Neural cell (in vitro differentiated cells): ENCODE data around the gene STX1B. TPM values are rescaled to one million over a fixed set of nuclear protein-coding genes. Genes with fewer than 3 reads are reported as not detected.

ENCODE experiments used
- H2AFZ ChIP-seq: fragments of 200-600, 300-800 bp; sonication (generic), shearing (Covaris generic); 2 replicates; pipeline ENCODE4 v1.6.0; 2014; ENCODE audit warnings: low read depth, mild to moderate bottlenecking, antibody characterized with exemption, low read length, moderate library complexity
- H3F3A ChIP-seq: fragments of 200-600 bp; shearing (Covaris generic); 2 replicates; pipeline ENCODE4 v1.6.1; 2016; ENCODE audit warnings: mild to moderate bottlenecking, moderate library complexity, mixed read lengths, antibody characterized with exemption, low read length; ENCODE audit not compliant: insufficient read depth, poor library complexity, severe bottlenecking
- H3K27ac ChIP-seq: fragments of 200-600, 300-800 bp; sonication (generic), shearing (Covaris generic); 2 replicates; pipeline ENCODE4 v1.5.1; 2014; ENCODE audit warnings: mild to moderate bottlenecking, low read length, moderate library complexity
- H3K27me3 ChIP-seq: fragments of 300-800, 200-600 bp; sonication (generic), shearing (Covaris generic); 2 replicates; pipeline ENCODE4 v1.6.0; 2014; ENCODE audit warnings: mild to moderate bottlenecking, low read depth, low read length, moderate library complexity; ENCODE audit not compliant: insufficient read depth
- H3K36me3 ChIP-seq: fragments of 300-800, 200-600 bp; sonication (generic), shearing (Covaris generic); 2 replicates; pipeline ENCODE4 v1.5.1; 2014; ENCODE audit warnings: mild to moderate bottlenecking, antibody characterized with exemption, low read length, moderate library complexity; ENCODE audit not compliant: insufficient read depth
- H3K4me2 ChIP-seq: fragments of 300-800, 200-600 bp; sonication (generic), shearing (Covaris generic); 2 replicates; pipeline ENCODE4 v1.6.0; 2014; ENCODE audit warnings: mild to moderate bottlenecking, low read length
- H3K4me3 ChIP-seq: fragments of 300-800, 200-600 bp; sonication (generic), shearing (Covaris generic); 2 replicates; pipeline ENCODE4 v1.5.1; 2014; ENCODE audit warnings: mild to moderate bottlenecking, low read length, moderate library complexity
- H3K79me2 ChIP-seq: fragments of 200-600 bp; shearing (Covaris generic); replicated peaks from 2 replicates; pipeline ENCODE4 v1.6.0; 2014; ENCODE audit warnings: mild to moderate bottlenecking, low read length, moderate library complexity; ENCODE audit not compliant: insufficient read depth
- H3K9ac ChIP-seq: fragments of 300-800, 200-600 bp; sonication (generic), shearing (Covaris generic); 2 replicates; pipeline ENCODE4 v1.6.1; 2016; ENCODE audit warnings: mild to moderate bottlenecking, low read length, mixed read lengths
- H3K9me2 ChIP-seq: fragments of 200-600 bp; shearing (Covaris generic); 2 replicates; pipeline ENCODE4 v1.6.1; 2016; ENCODE audit warnings: mild to moderate bottlenecking, low read length, mixed read lengths; ENCODE audit not compliant: insufficient read depth
- H3K9me3 ChIP-seq: fragments of 200-600, 300-800 bp; sonication (generic), shearing (Covaris generic); 2 replicates; pipeline ENCODE4 v1.6.1; 2016; ENCODE audit warnings: mild to moderate bottlenecking, mixed run types, low read length, moderate library complexity, mixed read lengths
- H4K20me1 ChIP-seq: fragments of 200-600 bp; shearing (Covaris generic); 2 replicates; pipeline ENCODE4 v1.6.1; 2016; ENCODE audit warnings: mild to moderate bottlenecking, mixed run types; ENCODE audit not compliant: insufficient read depth
- EP300 ChIP-seq: fragments of 450-650 bp; conservative IDR thresholded peaks from 2 replicates; pipeline ENCODE4 v1.6.1; 2014; ENCODE audit warnings: antibody characterized with exemption, mild to moderate bottlenecking, moderate library complexity; ENCODE audit not compliant: poor library complexity, severe bottlenecking
- EZH2 ChIP-seq: fragments of 200-600, 300-800 bp; shearing (Covaris generic), sonication (generic); IDR thresholded peaks from 2 replicates; pipeline ENCODE4 v1.6.1; 2014; ENCODE audit warnings: antibody characterized with exemption, low read length, borderline replicate concordance, mild to moderate bottlenecking; ENCODE audit not compliant: insufficient read depth, poor library complexity, severe bottlenecking
- MXI1 ChIP-seq: fragments of 450-650 bp; conservative IDR thresholded peaks from 2 replicates; pipeline ENCODE4 v1.6.1; 2014; ENCODE audit warnings: antibody characterized with exemption, mild to moderate bottlenecking; ENCODE audit not compliant: poor library complexity, severe bottlenecking
- POLR2AphosphoS5 ChIP-seq: IDR thresholded peaks from 2 replicates; pipeline ENCODE4 v1.6.1; 2012
- RAD21 ChIP-seq: fragments of 450-650 bp; conservative IDR thresholded peaks from 2 replicates; pipeline ENCODE4 v1.6.1; 2014; ENCODE audit warnings: antibody characterized with exemption, mild to moderate bottlenecking, moderate library complexity
- REST ChIP-seq: IDR thresholded peaks from 2 replicates; pipeline ENCODE4 v1.6.1; 2012; ENCODE audit warnings: borderline replicate concordance
- SMC3 ChIP-seq: fragments of 450-650 bp; conservative IDR thresholded peaks from 2 replicates; pipeline ENCODE4 v1.6.1; 2014; ENCODE audit warnings: antibody characterized with exemption, mild to moderate bottlenecking, moderate library complexity; ENCODE audit not compliant: poor library complexity
- TAF1 ChIP-seq: IDR thresholded peaks from 2 replicates; pipeline ENCODE4 v1.6.1; 2012; ENCODE audit warnings: low read depth
- polyA plus RNA-seq: library from polyadenylated mRNA; depleted of rRNA; stranded (reverse); fragments of >200 nt; gene quantifications from 2 replicates; pipeline ENCODE4 v1.2.3, GENCODE V29; 2014
- TF ChIP-seq, protein P1 (sequence below): fragments of 450-650 bp; IDR thresholded peaks from 2 replicates; pipeline ENCODE4 v1.5.1; 2014; ENCODE audit warnings: antibody characterized with exemption, mild to moderate bottlenecking, moderate library complexity; ENCODE audit not compliant: poor library complexity, severe bottlenecking

The STX1B gene
- polyA plus RNA-seq, 1 donor from 2014 or later = 4.5 TPM

- no peak for TF ChIP-seq REST
- TF ChIP-seq SMC3 = no peak
- no peak for TF ChIP-seq MXI1
- TF ChIP-seq RAD21 = no peak
- no peak for TF ChIP-seq TAF1
- TF ChIP-seq, protein P1, sequence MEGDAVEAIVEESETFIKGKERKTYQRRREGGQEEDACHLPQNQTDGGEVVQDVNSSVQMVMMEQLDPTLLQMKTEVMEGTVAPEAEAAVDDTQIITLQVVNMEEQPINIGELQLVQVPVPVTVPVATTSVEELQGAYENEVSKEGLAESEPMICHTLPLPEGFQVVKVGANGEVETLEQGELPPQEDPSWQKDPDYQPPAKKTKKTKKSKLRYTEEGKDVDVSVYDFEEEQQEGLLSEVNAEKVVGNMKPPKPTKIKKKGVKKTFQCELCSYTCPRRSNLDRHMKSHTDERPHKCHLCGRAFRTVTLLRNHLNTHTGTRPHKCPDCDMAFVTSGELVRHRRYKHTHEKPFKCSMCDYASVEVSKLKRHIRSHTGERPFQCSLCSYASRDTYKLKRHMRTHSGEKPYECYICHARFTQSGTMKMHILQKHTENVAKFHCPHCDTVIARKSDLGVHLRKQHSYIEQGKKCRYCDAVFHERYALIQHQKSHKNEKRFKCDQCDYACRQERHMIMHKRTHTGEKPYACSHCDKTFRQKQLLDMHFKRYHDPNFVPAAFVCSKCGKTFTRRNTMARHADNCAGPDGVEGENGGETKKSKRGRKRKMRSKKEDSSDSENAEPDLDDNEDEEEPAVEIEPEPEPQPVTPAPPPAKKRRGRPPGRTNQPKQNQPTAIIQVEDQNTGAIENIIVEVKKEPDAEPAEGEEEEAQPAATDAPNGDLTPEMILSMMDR = no peak
- TF ChIP-seq POLR2AphosphoS5 = no peak
- TF ChIP-seq EP300 = no peak
- TF ChIP-seq EZH2 = no peak
- Histone ChIP-seq H3K4me2 (no peak overlapping the region), H3K9ac (no peak overlapping the region), H3F3A (no peaks in the 10 kb centered on the region), H2AFZ (no peak overlapping the region), H3K27me3 (no peaks in the 10 kb centered on the region), H3K4me3 (no peak overlapping the region), H4K20me1 (no peaks in the 10 kb centered on the region), H3K36me3 (no peaks in the 10 kb centered on the region), H3K9me3 (no peaks in the 10 kb centered on the region), H3K79me2 (no peaks in the 10 kb centered on the region), H3K27ac (no peak overlapping the region), H3K9me2 (no peaks in the 10 kb centered on the region)
These were observed 20.9 kb downstream of the STX1B start for GRCh38 chr16:30989469-30990047.

DNA sequence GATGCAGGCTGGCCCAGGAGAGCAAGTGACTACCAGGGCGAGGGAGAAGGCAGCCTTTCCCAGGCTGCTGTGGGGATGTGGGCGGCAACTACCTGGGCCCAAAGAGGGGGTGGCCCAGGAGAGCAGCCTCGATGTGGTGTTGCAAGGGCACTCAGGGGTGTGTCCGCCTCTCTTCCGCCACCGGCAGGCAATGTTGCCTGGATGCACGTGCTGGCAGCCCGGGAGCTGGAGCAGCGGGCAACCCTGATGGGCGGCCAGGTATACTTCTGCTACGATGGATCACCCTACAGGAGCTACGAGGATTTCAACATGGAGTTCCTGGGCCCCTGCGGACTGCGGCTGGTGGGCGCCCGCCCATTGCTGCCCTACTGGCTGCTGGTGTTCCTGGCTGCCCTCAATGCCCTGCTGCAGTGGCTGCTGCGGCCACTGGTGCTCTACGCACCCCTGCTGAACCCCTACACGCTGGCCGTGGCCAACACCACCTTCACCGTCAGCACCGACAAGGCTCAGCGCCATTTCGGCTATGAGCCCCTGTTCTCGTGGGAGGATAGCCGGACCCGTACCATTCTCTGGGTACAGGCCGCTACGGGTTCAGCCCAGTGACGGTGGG, 22.8 kb downstream of the STX1B start:
- Histone ChIP-seq H3K27ac (no peak overlapping the region), H2AFZ (no peak overlapping the region), H3K4me2 (no peak overlapping the region), H3K27me3 (no peaks in the 10 kb centered on the region), H3K9me3 (no peaks in the 10 kb centered on the region), H3K9ac (no peak overlapping the region), H3K79me2 (no peaks in the 10 kb centered on the region), H3K9me2 (no peaks in the 10 kb centered on the region), H3K4me3 (no peak overlapping the region), H4K20me1 (no peaks in the 10 kb centered on the region), H3K36me3 (no peaks in the 10 kb centered on the region), H3F3A (no peaks in the 10 kb centered on the region)
- TF ChIP-seq REST = no peak
- no peak for TF ChIP-seq POLR2AphosphoS5
